ENCODE measurements around the gene RNASEH2C.
"Not testable (repeated sequence)": the region's sequence is repeated elsewhere in the genome, so short reads cannot be mapped to it uniquely, and the experiment has no call there.

RNASEH2C gene

GRCh38 chr11:65691847-65692246 is 28.8 kb downstream of the RNASEH2C start:
- DNase-seq (ENCODE audit: low read depth in 2 of 3, low spot score in 2 of 3), result not testable (repeated sequence)

GRCh38 chr11:65685981-65686380 is 34.6 kb downstream of the RNASEH2C start:
- no peak for DNase-seq (ENCODE audit: low read depth in 2 of 3, low spot score in 2 of 3)

- DNase-seq (ENCODE audit: low read depth in 2 of 3, low spot score in 2 of 3), result not testable (repeated sequence)
Measured at GRCh38 chr11:65683480-65683879, 37.1 kb downstream of the RNASEH2C start.

- DNase-seq (ENCODE audit: low read depth in 2 of 3, low spot score in 2 of 3), result no peak
Measured at GRCh38 chr11:65680192-65680743, 40.3 kb downstream of the RNASEH2C start.

GRCh38 chr11:65672982-65673381 is 47.6 kb downstream of the RNASEH2C start:
- no peak for DNase-seq (ENCODE audit: low read depth in 2 of 3, low spot score in 2 of 3)

GRCh38 chr11:65672180-65672860 is 48.3 kb downstream of the RNASEH2C start:
- no peak for DNase-seq (ENCODE audit: low read depth in 2 of 3, low spot score in 2 of 3)

Measured in activated CD8-positive, alpha-beta memory T cell treated with anti-CD3 and anti-CD28 coated beads for 48 hours (primary cell).